Fibroblast of pulmonary artery (primary cell): ENCODE data around the gene SLC2A13.

Source experiments
- DNase-seq: peaks from one replicate; pipeline ENCODE4 v3.0.0-alpha.2; 2010; ENCODE audit warnings: low read depth
- H3K4me3 ChIP-seq: replicated peaks from 2 replicates; pipeline ENCODE4 v1.5.1; 2011; ENCODE audit warnings: low read depth, mild to moderate bottlenecking, control low read depth, low read length, moderate library complexity
- TF ChIP-seq, protein P1 (sequence below): IDR thresholded peaks from 2 replicates; pipeline ENCODE4 v1.5.1; 2011; ENCODE audit warnings: mild to moderate bottlenecking, control low read depth, low read length, inconsistent platforms; ENCODE audit errors: missing control alignments

SLC2A13 gene

DNA sequence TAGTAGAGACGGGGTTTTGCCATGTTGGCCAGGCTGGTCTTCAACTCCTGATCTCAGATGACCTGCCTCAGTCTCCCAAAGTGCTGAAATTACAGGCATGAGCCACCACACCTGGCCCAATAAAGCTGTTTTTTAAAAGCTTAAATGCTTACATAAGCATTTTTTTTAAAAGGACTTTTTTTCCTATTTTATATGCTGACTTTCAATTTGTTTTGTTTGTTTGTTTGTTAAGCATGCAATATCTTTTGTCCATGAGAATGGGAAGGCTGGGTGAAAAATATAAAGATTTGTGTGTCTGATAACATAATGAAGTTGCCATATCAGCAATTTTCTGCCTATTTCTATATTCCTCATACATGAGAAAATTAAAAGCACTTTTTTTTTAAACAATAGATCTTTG is 17.0 kb upstream of the SLC2A13 start:
- TF ChIP-seq, protein P1, sequence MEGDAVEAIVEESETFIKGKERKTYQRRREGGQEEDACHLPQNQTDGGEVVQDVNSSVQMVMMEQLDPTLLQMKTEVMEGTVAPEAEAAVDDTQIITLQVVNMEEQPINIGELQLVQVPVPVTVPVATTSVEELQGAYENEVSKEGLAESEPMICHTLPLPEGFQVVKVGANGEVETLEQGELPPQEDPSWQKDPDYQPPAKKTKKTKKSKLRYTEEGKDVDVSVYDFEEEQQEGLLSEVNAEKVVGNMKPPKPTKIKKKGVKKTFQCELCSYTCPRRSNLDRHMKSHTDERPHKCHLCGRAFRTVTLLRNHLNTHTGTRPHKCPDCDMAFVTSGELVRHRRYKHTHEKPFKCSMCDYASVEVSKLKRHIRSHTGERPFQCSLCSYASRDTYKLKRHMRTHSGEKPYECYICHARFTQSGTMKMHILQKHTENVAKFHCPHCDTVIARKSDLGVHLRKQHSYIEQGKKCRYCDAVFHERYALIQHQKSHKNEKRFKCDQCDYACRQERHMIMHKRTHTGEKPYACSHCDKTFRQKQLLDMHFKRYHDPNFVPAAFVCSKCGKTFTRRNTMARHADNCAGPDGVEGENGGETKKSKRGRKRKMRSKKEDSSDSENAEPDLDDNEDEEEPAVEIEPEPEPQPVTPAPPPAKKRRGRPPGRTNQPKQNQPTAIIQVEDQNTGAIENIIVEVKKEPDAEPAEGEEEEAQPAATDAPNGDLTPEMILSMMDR, result no peak
- no peak overlapping the region for H3K4me3 ChIP-seq
- DNase-seq, result no peak

DNA sequence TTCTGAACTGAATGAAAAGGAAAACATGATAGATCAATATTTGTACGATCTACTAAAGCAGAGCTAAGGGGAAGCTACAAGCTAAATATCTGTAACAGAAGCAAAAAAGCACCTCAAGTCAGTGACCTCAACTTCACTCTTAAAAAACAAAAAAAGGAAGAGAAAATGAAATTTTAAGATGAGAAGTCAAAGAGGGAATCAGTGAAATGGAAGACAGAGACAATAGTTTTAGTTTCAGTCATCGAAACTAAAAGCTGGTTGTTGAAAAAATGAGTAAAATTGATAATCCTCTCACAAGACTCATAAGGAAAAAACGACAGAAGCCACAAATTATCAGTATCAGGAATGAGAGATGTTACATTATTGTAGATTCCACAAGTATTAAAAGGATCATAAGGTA is 11.9 kb upstream of the SLC2A13 start:
- TF ChIP-seq, protein P1, result no peak
- H3K4me3 ChIP-seq, result no peak overlapping the region
- DNase-seq, result no peak

DNA sequence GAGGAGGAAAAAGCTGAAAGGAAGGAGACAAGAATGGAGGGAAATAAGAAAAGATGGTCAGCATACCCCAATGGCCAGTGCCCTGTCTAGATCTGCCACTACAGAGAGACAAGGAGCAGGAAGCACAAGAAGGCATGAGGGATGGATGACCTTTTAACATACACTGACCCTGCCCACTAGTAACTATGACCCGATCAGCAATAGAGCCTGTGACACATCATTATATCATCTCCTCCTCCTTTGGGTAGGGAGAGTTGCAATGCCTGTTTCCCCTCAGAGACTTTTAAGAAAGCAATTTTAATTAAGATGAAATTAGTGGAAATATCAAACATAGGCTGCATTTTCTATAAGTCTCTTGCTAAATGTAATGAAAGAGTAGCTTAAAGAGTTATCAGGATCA is 4.7 kb upstream of the SLC2A13 start:
- TF ChIP-seq, protein P1, result no peak
- DNase-seq, result no peak
- H3K4me3 ChIP-seq, result no peak overlapping the region

DNA sequence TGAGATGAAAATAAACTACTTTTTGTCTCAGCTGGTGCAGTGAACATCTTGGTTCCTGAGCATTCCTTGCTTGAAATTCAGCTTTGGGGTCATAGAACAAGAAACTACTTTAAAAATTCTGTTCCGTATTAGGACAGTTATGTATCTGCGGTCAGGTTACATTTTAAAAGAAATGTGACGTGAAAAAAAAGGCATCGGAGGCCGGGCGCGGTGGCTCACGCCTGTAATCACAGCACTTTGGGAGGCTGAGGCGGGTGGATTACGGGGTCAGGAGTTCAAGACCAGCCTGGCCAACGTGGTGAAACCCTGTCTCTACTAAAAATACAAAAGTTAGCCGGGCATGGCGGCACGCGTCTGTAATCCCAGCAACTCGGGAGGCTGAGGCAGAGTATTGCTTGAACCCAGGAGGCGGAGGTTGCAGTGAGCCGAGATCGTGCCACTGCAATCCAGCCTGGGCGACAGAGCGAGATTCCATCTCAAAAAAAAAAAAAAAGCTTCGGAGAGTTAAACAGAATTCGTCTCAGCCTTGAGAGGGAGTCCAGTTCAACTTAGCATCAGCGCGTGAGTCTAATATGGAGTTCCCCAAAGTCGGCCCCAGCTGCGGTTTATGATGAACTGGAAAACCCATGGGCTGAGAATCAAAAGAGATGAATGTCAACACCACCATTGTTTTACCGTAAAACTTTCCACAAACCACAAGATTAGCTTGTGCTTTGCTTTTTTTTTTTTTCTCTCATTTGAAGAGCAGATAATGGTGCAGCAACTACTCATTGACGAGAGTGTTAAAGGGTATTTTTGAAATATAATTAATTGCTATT is 2.1 kb upstream of the SLC2A13 start:
- DNase-seq, result no peak
- H3K4me3 ChIP-seq, result no peak overlapping the region
- TF ChIP-seq, protein P1, result no peak

DNA sequence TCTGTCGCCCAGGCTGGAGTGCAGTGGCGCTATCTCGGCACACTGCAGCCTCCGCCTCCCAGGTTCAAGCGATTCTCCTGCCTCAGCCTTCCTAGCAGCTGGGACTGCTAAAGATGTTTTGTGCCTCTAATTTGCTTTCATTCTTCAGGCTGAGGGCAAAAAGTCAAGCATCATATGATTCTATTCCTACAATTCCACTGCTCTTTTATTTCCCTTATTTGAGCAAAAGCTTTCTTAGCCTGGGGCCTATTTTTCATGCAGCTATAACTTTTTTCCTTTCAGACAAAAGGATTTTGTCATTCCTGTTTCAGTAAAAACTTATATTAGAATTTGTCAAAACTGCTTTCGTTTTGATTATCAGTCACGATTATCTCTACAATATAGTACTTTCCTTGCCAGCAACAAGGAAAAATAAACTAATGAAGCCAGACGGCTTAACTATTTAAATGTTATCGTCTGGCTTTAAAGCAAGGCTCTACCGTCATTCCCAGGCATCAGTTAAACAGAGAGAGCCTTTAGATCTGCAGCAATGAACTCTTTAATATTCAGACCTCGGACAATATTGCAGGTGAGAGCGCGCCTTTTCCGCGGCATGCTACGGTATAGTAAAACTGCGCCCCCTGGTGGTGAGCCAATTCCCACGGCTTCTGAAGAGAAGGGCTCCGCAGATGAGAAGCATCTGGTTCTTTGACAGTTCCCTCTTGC is 1.4 kb upstream of the SLC2A13 start:
- TF ChIP-seq, protein P1, result peak; percentile 92
- peak; percentile 87 for DNase-seq
- H3K4me3 ChIP-seq, result peak overlapping the region; percentile 42

DNA sequence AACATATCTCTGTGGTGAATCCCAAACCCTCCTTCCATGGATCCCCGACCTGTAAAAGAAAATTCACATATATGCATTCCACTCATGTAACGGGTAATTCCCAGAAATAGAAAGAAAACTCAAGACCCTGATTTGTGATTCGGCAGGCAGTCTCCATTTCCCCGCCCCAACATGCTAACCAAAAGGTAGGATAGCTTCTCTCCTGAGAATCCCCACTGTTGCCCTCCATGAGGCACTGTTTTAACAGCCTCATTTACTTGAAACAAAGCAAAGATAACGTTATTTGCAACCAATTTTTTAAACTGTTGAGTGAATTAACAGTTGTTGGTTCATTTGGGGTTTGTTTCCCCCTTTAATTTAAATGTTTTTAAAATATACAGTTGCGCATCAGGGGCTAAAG is 774 bp upstream of the SLC2A13 start:
- DNase-seq, result no peak
- TF ChIP-seq, protein P1, result no peak
- no peak overlapping the region for H3K4me3 ChIP-seq
